T-helper 2 cell treated with Interferon-gamma antibody and Interleukin-4, amounts not matched to agents 100 ng/mL and 5 ng/mL, for 36 hours (primary cell): ENCODE data around the gene MFSD6. TPM values are rescaled to one million over a fixed set of nuclear protein-coding genes. Genes with fewer than 3 reads are reported as not detected.

Source experiments
- total RNA-seq: library from RNA; stranded (reverse); gene quantifications from 2 replicates; pipeline ENCODE4 v1.2.3, GENCODE V29; 2022

The MFSD6 gene
- total RNA-seq, 1 donor from 2014 or later, result 48.9 TPM

Other genes with a start within 250 kb of the MFSD6 start
- gene HIBCH, start 88.5 kb upstream of the MFSD6 start, total RNA-seq, result 18.1 and 18.6 TPM in 2 replicates
- 9.3 and 10.7 TPM in 2 replicates for gene INPP1, start 64.8 kb upstream of the MFSD6 start, total RNA-seq
- gene NEMP2, start 126.4 kb downstream of the MFSD6 start, total RNA-seq, result 17.8 and 22.0 TPM in 2 replicates
- 27.0 and 27.6 TPM in 2 replicates for gene NAB1, start 240.7 kb downstream of the MFSD6 start, total RNA-seq